ENCODE measurements around the gene UBC. TPM values are rescaled to one million over a fixed set of nuclear protein-coding genes. Genes with fewer than 3 reads are reported as not detected.

Gene UBC
- total and polyA plus RNA-seq, 9 of the 15 experiments (the other 6 are each of a cell fraction or from before 2014, with no cell fraction given) = 533 to 1,153 (median 813) TPM

- TF ChIP-seq ZBTB34 (CRISPR knock-in tag; IDR thresholded peaks at IDR 0.05) (no peak), ZNF445 (CRISPR knock-in tag; IDR thresholded peaks at IDR 0.05; ENCODE audit: low read depth) (no peak), SP2 (IDR thresholded peaks at IDR 0.05; ENCODE audit: extremely low read depth, low read depth, low read length, poor library complexity, severe bottlenecking) (no peak), ETV5 (CRISPR knock-in tag; IDR thresholded peaks at IDR 0.05; ENCODE audit: low read depth) (no peak), SRSF7 (optimal IDR thresholded peaks at IDR 0.05; ENCODE audit: low read depth, low read length) (no peak), CREB1 (IDR thresholded peaks at IDR 0.05) (no peak), CREB1 (CRISPR knock-in tag; IDR thresholded peaks at IDR 0.05) (no peak), DMBX1 (CRISPR knock-in tag; IDR thresholded peaks at IDR 0.05; ENCODE audit: borderline replicate concordance) (peak; percentile 84; the same call in 1 of the 2 replicates), NFIX (CRISPR knock-in tag; IDR thresholded peaks at IDR 0.05; ENCODE audit: low read depth) (no peak), ZNF232 (CRISPR knock-in tag; IDR thresholded peaks at IDR 0.05) (no peak), TGIF2 (CRISPR knock-in tag; IDR thresholded peaks at IDR 0.05) (no peak), RBM17 (IDR thresholded peaks at IDR 0.05; ENCODE audit: borderline replicate concordance, low read depth, low read length) (no peak), RBM14 (IDR thresholded peaks at IDR 0.05; ENCODE audit: borderline replicate concordance, insufficient read depth, low read depth, low read length) (no peak), CBFA2T3 (IDR thresholded peaks at IDR 0.05) (peak; percentile 55), HMG20A (CRISPR knock-in tag; conservative IDR thresholded peaks at IDR 0.05) (no peak), NFYB (IDR thresholded peaks at IDR 0.05; ENCODE audit: extremely low read depth, insufficient read length) (no peak), IRF9 (tag; IDR thresholded peaks at IDR 0.05) (no peak), SIRT6 (IDR thresholded peaks at IDR 0.05; ENCODE audit: low read depth, low read length) (no peak), EHMT2 (IDR thresholded peaks at IDR 0.05) (peak; percentile 13; the same call in 1 of the 2 replicates), ARID1B (IDR thresholded peaks at IDR 0.05) (peak; percentile 71), ZFPM2 (CRISPR knock-in tag; IDR thresholded peaks at IDR 0.05) (no peak), HDGF (IDR thresholded peaks at IDR 0.05) (no peak)
- TF ChIP-seq, protein P1, sequence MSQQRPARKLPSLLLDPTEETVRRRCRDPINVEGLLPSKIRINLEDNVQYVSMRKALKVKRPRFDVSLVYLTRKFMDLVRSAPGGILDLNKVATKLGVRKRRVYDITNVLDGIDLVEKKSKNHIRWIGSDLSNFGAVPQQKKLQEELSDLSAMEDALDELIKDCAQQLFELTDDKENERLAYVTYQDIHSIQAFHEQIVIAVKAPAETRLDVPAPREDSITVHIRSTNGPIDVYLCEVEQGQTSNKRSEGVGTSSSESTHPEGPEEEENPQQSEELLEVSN (IDR thresholded peaks at IDR 0.05; ENCODE audit: borderline replicate concordance in 1 of 2, extremely low read depth in 1 of 2, insufficient read depth in 1 of 2, insufficient read length in 1 of 2, low read depth in 1 of 2, low read length in 1 of 2, poor library complexity in 1 of 2, severe bottlenecking in 1 of 2) = no peak
- TF ChIP-seq, protein P2, sequence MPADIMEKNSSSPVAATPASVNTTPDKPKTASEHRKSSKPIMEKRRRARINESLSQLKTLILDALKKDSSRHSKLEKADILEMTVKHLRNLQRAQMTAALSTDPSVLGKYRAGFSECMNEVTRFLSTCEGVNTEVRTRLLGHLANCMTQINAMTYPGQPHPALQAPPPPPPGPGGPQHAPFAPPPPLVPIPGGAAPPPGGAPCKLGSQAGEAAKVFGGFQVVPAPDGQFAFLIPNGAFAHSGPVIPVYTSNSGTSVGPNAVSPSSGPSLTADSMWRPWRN (IDR thresholded peaks at IDR 0.05; ENCODE audit: low read depth) = no peak
- TF ChIP-seq, protein P3, sequence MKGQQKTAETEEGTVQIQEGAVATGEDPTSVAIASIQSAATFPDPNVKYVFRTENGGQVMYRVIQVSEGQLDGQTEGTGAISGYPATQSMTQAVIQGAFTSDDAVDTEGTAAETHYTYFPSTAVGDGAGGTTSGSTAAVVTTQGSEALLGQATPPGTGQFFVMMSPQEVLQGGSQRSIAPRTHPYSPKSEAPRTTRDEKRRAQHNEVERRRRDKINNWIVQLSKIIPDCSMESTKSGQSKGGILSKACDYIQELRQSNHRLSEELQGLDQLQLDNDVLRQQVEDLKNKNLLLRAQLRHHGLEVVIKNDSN (CRISPR knock-in tag; IDR thresholded peaks at IDR 0.05) = no peak
Observed at GRCh38 chr12:124867401-124867930, 47.0 kb downstream of the UBC start (continued).

Measured in K562 (cell line).